ENCODE results near the gene PRKG1.

GRCh38 chr10:51031950-51032349 is 42.3 kb upstream of the PRKG1 start:
- no peak for TF ChIP-seq CTCF (conservative IDR thresholded peaks at IDR 0.05 in 1 of 2, IDR thresholded peaks at IDR 0.05 in 1 of 2; ENCODE audit: low read depth in 1 of 2, low read length in 2 of 2)
- no peak for TF ChIP-seq EZH2 (IDR thresholded peaks at IDR 0.05; ENCODE audit: low read length, missing control alignments)
